HG03575 (cell line): ENCODE results near the gene HHAT.
"Not testable (repeated sequence)": the region's sequence is repeated elsewhere in the genome, so short reads cannot be mapped to it uniquely, and the experiment has no call there.

Experiments
- ATAC-seq: cut with Tn5 transposase; IDR thresholded peaks from one replicate; pipeline ENCODE4 v1.9.1; 2021; ENCODE audit not compliant: unreplicated experiment, insufficient number of reproducible peaks, low FRiP score; ENCODE audit errors: extremely low read depth

HHAT gene

DNA sequence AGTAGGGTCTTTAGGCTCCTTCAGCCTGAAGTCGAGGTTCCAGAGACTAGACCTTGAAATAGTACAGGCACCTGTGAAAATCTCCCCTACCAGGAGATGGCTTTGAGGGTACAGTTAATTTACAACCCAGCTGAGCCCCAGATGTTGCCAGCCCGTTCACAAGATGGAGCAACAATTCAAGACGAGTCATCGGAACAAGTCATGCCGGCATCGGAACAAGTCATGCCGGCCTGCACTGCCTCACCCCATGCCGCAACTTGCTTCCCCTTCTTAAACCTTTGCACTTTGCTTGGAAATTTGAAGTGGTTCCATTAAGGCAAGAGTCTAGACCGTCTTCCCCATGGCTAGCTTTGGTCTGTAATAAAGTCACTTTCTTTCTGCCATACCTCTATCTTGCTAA, 16.0 kb downstream of the HHAT start:
- no peak for ATAC-seq

DNA sequence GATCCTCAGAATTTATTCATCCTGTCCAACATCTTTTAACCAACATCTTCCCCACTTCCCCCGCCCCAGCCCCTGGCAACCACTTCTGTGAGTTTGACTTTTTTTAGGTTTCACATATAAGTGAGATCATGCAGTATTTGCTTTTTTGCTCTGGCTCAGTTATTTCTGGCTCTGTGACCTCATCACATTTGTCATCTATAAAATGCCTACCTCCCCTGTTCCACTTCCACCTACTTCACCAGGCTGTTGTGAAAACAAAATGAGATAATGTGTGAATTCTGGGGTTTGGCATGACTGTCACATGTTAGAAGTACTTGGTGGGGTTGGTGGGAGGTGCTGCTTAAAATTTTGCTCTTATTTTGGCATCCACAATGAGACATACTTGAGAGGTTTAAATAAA, 18.4 kb downstream of the HHAT start:
- ATAC-seq, result no peak

DNA sequence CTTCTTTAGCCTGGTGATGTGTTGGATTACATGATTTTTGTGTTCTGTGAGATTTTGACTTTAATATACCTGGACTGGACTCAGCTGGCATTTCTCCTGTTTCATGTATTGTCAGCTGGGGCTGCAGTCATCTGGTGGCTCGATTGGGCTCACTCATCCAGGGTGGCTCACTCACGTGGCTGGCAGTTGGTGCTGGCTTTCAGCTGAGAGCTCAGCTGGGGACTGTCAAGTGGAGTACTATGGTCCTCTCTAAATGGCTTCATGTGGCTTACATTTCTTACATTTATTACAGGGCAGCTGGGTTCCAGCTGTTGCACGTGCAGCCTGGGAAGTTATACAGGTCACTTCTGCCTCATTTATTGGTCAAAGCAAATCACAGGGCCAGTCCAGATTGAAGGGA, 22.8 kb downstream of the HHAT start:
- no peak for ATAC-seq

DNA sequence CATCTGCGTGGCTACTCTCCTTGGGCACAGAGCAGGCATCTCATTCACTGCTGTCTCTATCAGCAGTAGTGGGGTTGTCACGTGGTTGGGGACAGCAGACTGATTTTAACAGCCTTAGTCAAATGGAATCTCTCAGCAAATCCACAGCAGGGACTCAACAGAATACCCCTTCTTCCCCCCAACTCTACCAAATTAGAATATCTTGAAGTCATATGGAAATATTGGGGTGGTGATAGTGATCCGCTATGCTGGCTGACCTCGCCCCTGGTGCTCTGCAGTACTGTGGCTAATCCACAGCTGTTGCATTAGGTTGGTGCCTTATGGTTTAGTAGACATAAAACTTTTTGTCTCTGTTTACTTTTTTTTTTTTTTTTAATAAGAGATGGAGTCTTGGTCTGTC, 23.9 kb downstream of the HHAT start:
- ATAC-seq, result no peak

GRCh38 chr1:210354305-210354704, 25.6 kb downstream of the HHAT start:
- ATAC-seq, result not testable (repeated sequence)

DNA sequence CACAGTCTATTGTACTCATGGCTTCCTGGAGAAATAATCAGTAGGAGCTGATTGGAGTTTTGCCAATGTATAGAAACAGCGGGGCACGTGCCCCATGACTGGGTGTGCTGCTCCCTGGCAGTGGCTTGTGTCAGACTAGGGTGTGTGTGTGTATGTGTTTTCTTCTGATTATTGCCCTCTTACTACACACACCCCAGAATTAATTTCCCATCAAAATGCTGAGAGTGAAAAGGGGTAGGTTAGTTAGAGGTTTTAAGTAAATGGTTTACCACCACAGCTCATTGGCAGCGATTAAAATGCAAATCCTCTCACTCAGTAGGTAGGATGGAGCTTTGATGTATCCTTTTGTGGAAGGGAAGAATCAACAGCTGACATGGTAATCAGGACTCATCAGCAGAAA, 29.9 kb downstream of the HHAT start:
- no peak for ATAC-seq

GRCh38 chr1:210359255-210359654, 30.6 kb downstream of the HHAT start:
- no peak for ATAC-seq

DNA sequence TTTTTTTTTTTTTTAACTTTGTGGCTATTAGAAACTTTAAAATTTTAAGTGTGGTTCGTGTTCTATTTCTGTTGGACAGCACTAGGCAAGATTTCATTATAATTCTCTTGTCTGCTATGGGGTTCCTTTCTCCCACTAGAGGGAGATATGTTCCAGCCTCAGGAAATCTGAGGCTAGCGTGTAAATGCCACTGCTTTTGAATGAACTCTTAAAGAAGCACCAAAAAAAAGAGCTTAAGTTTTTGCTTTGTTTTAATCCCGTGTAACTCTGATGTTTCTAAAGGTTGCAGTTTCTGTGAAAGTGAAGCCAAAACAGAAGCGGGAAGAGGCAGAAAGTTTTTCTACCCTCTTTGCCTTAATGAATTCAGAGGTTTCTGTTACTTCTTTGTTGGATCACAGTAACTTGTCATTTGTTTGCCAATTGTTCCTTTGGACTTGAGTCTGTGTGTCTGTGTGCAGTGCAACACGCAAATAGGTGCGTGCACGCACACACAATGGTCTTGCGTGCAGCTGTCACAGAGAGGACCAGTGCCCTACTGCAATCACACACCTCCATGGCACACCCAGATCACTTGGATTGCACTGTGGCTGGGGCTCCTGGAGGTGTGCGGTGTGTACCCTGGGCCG, 32.3 kb downstream of the HHAT start:
- ATAC-seq, result no peak

- ATAC-seq, result no peak
Measured at GRCh38 chr1:210361665-210362064, 33.0 kb downstream of the HHAT start.

DNA sequence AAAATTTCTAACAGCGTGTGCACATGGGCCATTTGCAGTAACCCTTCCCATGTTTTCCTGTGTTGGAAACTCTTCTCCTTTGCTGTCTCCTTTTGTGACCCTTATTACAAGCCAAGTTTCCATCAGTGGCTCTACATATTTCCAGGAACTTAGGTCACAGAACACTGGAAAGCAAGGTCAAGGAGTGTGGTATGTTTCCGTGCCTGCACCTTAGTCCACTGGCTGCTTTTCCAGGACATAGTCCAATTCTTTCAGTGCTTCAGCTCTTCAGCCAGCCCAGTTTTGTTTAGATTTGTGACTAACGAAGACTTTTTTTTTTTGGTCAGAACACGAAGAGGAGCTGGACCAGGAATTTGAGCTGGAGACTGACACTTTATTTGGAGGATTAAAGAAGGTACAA, 33.8 kb downstream of the HHAT start:
- ATAC-seq, result no peak

DNA sequence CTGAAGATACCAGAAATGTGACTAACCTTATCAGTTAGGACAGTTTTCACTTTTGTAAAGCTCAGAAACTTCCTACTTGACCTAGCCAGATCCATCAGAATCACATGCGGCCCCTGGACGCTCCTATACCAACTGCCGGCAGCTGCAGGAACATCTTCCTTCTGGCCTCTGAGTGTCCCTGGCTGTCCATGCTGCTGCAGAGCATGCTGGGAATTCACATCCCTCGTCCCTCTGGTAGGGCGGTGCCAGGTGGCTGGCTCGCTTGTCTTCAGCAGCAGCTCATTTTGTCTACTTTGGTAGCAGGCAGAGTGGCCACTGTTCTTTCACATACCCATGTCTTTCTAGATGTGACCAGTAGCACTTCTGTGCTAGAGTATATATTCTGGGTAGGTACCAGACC, 34.4 kb downstream of the HHAT start:
- no peak for ATAC-seq

- ATAC-seq, result no peak
Measured at GRCh38 chr1:210364479-210364878, 35.8 kb downstream of the HHAT start.

GRCh38 chr1:210366767-210367166, 38.1 kb downstream of the HHAT start:
- no peak for ATAC-seq

GRCh38 chr1:210367566-210367965, 38.9 kb downstream of the HHAT start:
- ATAC-seq, result no peak

DNA sequence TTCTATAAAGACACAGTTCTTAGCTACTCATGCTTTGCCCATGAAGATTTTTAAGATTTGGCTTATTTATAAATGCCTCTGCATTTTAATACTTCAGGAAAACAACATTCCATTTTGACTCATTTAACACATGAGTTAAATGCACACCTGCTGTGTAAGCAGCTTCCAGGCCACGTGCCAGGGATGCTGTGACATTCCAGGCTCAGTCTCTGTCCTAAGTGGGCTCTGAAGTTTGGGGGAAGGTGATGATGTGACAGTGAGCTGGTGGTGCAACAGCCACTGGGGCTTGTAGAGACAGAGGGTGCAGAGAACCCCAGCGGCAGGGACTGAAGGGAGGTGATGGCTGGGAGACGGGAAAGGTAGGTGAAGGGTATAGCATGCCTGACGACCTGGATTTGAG, 40.7 kb downstream of the HHAT start:
- ATAC-seq, result no peak

- no peak for ATAC-seq
Measured at GRCh38 chr1:210371916-210372315, 43.2 kb downstream of the HHAT start.

DNA sequence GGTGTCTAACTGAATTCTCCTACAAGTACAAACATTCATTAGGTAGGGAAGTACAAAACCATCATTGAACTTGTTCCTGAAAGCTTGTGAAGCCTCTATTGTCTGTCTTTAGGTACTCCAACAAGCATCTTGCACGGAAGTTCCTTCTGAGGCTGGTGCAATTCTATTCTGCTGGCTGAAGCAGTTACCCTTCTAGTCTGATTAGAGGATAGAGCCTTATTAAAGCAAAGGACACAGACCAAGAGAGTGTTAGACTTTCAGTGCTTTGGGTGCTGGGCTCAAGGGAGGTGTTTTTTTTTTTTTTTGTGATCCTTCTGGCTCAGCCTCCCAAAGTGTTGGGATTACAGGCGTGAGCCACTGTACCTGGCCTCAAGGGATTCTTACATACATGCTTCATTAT, 43.8 kb downstream of the HHAT start:
- no peak for ATAC-seq

DNA sequence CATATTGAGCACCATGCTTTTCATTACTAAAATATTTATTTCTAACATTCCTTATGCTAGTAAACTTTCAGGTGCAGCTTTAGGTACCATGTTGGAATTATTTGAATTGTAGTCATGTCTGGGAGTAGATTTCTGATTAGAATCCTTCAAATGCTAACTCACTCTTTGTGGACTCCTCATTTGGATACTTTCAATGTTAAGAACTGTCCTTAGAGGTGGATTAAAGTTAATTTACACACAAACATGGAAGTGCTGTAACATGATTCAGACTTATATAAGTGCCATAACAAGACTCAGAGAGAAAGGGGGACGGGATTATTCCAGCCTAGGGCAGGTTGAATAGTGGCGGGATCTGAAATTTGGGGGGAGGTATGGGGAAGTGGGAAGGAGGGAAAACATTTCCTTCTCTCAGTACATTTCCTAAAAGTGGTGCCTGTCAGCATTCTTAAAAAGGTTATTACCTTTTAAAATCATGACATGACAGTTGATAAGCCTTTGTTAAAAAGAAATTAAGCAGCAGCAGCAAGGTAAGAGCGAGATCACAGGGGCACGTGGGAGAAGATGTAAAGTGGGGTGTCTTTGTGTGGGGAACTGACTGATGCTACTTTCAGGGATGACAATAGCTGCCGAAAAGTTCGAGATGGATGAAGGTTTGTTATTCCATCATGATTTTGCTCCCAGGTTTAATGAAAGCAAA, 44.4 kb downstream of the HHAT start:
- ATAC-seq, result no peak

- no peak for ATAC-seq
Measured at GRCh38 chr1:210373628-210373877, 44.9 kb downstream of the HHAT start.

DNA sequence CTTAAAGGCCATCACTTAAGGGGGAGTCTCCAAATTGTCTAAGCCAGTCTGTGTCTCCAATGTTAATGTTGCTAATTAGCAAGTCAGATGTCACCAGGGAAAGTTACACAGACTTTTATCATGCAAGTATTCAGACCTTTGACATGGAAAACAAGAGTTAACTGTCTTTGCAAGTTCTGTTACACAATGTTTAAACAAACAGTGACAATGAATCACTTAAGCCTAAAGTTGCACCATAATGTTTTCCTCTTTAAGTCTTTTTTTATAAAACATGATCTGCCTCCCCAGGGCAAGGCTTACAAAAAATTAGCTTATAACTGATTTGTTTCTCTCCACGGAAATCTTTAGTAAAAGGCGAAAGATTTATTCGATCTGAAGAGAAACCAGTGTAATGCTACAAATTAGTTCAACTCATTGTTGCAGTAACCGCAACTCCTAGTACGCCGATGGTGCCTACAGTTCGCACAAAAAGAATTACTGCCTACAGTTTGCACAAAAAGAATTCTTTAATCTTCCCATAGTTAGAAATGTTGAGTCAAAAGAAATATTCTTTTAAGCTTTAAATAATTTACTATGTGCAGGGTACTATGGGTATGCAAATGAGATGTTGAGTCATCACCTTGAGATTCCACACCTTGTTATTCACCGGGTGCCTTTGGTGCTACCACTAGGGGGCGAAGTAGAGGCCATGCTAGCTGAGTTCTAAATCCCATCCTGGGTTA, 45.3 kb downstream of the HHAT start:
- peak; percentile 66 for ATAC-seq

- ATAC-seq, result no peak
Measured at GRCh38 chr1:210374600-210374953, 45.9 kb downstream of the HHAT start.
